GDM1 (cell line): ENCODE measurements around the gene CCDC154.

ENCODE experiments used
- DNase-seq: peaks from one replicate; lab custom pipeline; 2025; lab: John Stamatoyannopoulos, UW

CCDC154 gene

GRCh38 chr16:1435921-1436697 is 8.2 kb downstream of the CCDC154 start:
- no peak for DNase-seq

GRCh38 chr16:1434644-1435592 is 9.4 kb downstream of the CCDC154 start:
- DNase-seq, result no peak

- no peak for DNase-seq
Observed at GRCh38 chr16:1433756-1434155, 10.6 kb downstream of the CCDC154 start.

GRCh38 chr16:1433263-1433560 is 11.1 kb downstream of the CCDC154 start:
- no peak for DNase-seq

- no peak for DNase-seq
Observed at GRCh38 chr16:1432388-1433262, 11.7 kb downstream of the CCDC154 start.

GRCh38 chr16:1431497-1432270 is 12.7 kb downstream of the CCDC154 start:
- no peak for DNase-seq

- DNase-seq, result no peak
Observed at GRCh38 chr16:1430759-1431496, 13.4 kb downstream of the CCDC154 start, which contains the start of gene PERCC1. Gene PERCC1, plus strand, starts transcription at chr16:1431078. Its CDS starts 1,516 bp downstream, at chr16:1432594.

GRCh38 chr16:1430214-1430758 is 14.1 kb downstream of the CCDC154 start:
- DNase-seq, result no peak

GRCh38 chr16:1429631-1430030 is 14.7 kb downstream of the CCDC154 start:
- DNase-seq, result no peak

- DNase-seq, result no peak
Observed at GRCh38 chr16:1429012-1429411, 15.3 kb downstream of the CCDC154 start.

- no peak for DNase-seq
Observed at GRCh38 chr16:1428511-1428910, 15.8 kb downstream of the CCDC154 start.

- no peak for DNase-seq
Observed at GRCh38 chr16:1427473-1428461, 16.6 kb downstream of the CCDC154 start.

- DNase-seq, result no peak
Observed at GRCh38 chr16:1426734-1427471, 17.5 kb downstream of the CCDC154 start.

GRCh38 chr16:1425616-1426370 is 18.6 kb downstream of the CCDC154 start:
- no peak for DNase-seq

- DNase-seq, result no peak
Observed at GRCh38 chr16:1424028-1424427, 20.3 kb downstream of the CCDC154 start.

GRCh38 chr16:1422076-1422475 is 22.3 kb downstream of the CCDC154 start:
- DNase-seq, result no peak

- DNase-seq, result no peak
Observed at GRCh38 chr16:1420111-1420539, 24.2 kb downstream of the CCDC154 start.
